ENCODE results near the gene MOB3B.

MOB3B gene

GRCh38 chr9:27514551-27514950 is 15.1 kb downstream of the MOB3B start:
- TF ChIP-seq, protein P1, sequence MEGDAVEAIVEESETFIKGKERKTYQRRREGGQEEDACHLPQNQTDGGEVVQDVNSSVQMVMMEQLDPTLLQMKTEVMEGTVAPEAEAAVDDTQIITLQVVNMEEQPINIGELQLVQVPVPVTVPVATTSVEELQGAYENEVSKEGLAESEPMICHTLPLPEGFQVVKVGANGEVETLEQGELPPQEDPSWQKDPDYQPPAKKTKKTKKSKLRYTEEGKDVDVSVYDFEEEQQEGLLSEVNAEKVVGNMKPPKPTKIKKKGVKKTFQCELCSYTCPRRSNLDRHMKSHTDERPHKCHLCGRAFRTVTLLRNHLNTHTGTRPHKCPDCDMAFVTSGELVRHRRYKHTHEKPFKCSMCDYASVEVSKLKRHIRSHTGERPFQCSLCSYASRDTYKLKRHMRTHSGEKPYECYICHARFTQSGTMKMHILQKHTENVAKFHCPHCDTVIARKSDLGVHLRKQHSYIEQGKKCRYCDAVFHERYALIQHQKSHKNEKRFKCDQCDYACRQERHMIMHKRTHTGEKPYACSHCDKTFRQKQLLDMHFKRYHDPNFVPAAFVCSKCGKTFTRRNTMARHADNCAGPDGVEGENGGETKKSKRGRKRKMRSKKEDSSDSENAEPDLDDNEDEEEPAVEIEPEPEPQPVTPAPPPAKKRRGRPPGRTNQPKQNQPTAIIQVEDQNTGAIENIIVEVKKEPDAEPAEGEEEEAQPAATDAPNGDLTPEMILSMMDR (IDR thresholded peaks at IDR 0.05; ENCODE audit: low read depth, low read length, missing control alignments) = no peak
- no peaks in the 10 kb centered on the region for H3K27me3 ChIP-seq (replicated peaks)

DNA sequence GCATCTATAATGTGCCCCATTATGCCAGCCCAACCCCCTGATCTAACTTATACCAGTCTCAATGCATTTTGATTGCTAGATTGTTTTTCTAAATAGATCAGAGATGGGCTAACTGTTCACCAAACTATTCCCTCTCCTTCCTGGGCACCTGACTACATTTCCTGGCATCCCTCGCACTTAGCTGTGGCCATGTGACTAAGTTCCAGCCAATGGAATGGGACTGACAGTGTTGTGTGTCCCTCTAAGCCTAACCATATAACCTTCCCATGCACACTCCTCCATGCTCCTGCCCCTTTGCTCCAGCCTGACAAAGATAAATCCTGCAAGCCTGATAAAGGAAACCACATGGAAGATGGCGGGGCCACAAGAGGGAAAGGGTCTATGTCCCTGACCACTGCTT is 17.8 kb downstream of the MOB3B start:
- no peak for DNase-seq
- in situ Hi-C loops (cut with HindIII; ENCODE audit: low pct_ligation_motif_present, low sequenced_read_pairs) = loop anchor here (25.0 kb wide), 1 partner anchor 174 kb away; no protein-coding TSS in a partner anchor

More at GRCh38 chr9:27514551-27514950, 15.1 kb downstream of the MOB3B start:
- no peak for DNase-seq
- in situ Hi-C loops (cut with HindIII; ENCODE audit: low pct_ligation_motif_present, low sequenced_read_pairs) = loop anchor here (25.0 kb wide), 1 partner anchor 177 kb away; no protein-coding TSS in a partner anchor
- Histone ChIP-seq H3K27ac (no peak overlapping the region), H3K4me3 (ENCODE audit: low read depth, low read length) (no peak overlapping the region), H3K36me3 (replicated peaks) (no peaks in the 10 kb centered on the region)

DNA sequence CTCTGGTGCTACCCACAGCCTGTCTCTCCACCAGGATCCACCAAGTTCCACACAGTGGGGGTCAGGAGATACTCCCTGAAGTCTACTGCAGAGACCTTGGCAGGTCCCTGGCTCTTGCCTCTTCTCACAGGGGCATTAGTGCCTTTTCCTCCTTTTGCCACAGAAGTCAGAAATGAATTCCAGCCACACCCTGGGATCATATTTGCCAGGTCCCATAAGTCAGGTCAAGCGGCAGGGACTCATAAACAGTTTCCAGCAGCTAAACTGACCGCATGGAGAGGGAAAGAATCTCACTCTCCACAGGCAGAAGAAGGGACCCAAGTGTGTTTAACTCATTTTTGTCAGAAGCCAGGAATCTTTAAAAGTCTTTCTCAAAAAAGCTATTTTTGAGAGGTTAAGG is 18.8 kb downstream of the MOB3B start:
- H3K36me3 ChIP-seq (replicated peaks) = no peaks in the 10 kb centered on the region
- H3K4me3 ChIP-seq (ENCODE audit: low read depth, low read length) = no peak overlapping the region
- H3K27me3 ChIP-seq (replicated peaks) = no peaks in the 10 kb centered on the region
- TF ChIP-seq, protein P1 (IDR thresholded peaks at IDR 0.05; ENCODE audit: low read depth, low read length, missing control alignments) = no peak
- no peak for DNase-seq
- in situ Hi-C loops (cut with HindIII; ENCODE audit: low pct_ligation_motif_present, low sequenced_read_pairs) = loop anchor here (25.0 kb wide), 1 partner anchor 173 kb away; no protein-coding TSS in a partner anchor
- no peak overlapping the region for H3K27ac ChIP-seq

More for the DNA sequence above, 17.8 kb downstream of the MOB3B start:
- no peak overlapping the region for H3K27ac ChIP-seq
- no peak overlapping the region for H3K4me3 ChIP-seq (ENCODE audit: low read depth, low read length)
- H3K27me3 ChIP-seq (replicated peaks) = no peaks in the 10 kb centered on the region
- H3K36me3 ChIP-seq (replicated peaks) = no peaks in the 10 kb centered on the region
- TF ChIP-seq, protein P1 (IDR thresholded peaks at IDR 0.05; ENCODE audit: low read depth, low read length, missing control alignments) = no peak

- Histone ChIP-seq H3K27me3 (replicated peaks) (no peaks in the 10 kb centered on the region), H3K27ac (no peak overlapping the region), H3K4me3 (ENCODE audit: low read depth, low read length) (no peak overlapping the region), H3K36me3 (replicated peaks) (no peaks in the 10 kb centered on the region)
- DNase-seq = no peak
- in situ Hi-C loops (cut with HindIII; ENCODE audit: low pct_ligation_motif_present, low sequenced_read_pairs) = loop anchor here (25.0 kb wide), 1 partner anchor 170 kb away; no protein-coding TSS in a partner anchor
- TF ChIP-seq, protein P1 (IDR thresholded peaks at IDR 0.05; ENCODE audit: low read depth, low read length, missing control alignments) = no peak
Measured at GRCh38 chr9:27506981-27507380, 22.6 kb downstream of the MOB3B start.

DNA sequence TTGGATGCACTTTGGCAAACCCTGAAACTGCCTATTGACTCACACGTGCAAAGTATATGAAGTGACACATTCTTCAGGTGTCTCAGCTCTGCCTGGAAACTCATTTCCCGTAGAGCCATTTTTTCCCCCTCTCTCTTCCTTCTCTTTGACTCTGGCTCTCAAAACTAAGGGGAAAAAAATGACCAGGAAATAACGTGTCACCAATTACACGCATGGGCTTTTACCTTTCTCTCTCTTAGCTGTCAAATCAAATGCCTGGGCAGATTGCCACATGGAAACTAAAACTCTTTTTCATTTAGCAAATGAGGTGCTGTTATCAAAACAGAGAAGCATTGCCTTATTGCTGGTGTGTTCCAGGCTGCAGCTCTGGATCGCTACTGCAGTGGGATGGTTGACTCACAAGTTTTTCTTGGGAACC is 23.9 kb downstream of the MOB3B start:
- DNase-seq = no peak
- TF ChIP-seq, protein P1 (IDR thresholded peaks at IDR 0.05; ENCODE audit: low read depth, low read length, missing control alignments) = no peak
- no peak overlapping the region for H3K27ac ChIP-seq
- H3K4me3 ChIP-seq (ENCODE audit: low read depth, low read length) = no peak overlapping the region
- H3K27me3 ChIP-seq (replicated peaks) = no peaks in the 10 kb centered on the region
- in situ Hi-C loops (cut with HindIII; ENCODE audit: low pct_ligation_motif_present, low sequenced_read_pairs) = loop anchor here (25.0 kb wide), 1 partner anchor 168 kb away; no protein-coding TSS in a partner anchor
- no peaks in the 10 kb centered on the region for H3K36me3 ChIP-seq (replicated peaks)

DNA sequence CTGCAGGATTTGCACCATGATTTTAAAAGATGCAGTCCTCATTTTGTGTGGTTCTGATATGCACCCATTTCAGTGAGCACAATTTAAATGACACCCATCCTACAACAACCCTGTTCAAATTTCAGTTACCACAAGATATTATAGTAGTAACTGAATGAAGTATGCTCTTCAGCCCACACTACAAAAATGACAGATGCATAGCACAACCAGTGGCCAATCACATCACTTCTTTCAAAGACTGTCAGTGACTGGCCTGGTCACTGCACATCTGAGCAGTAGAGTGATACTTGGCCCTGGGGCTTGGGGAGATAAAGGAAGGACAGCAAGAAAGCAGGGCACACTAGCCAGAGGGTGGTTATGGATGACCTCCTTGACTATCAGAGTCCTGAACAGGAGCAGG is 25.4 kb downstream of the MOB3B start:
- TF ChIP-seq, protein P1 (IDR thresholded peaks at IDR 0.05; ENCODE audit: low read depth, low read length, missing control alignments) = no peak
- in situ Hi-C loops (cut with HindIII; ENCODE audit: low pct_ligation_motif_present, low sequenced_read_pairs) = loop anchor here (25.0 kb wide), 1 partner anchor 167 kb away; no protein-coding TSS in a partner anchor
- Histone ChIP-seq H3K4me3 (ENCODE audit: low read depth, low read length) (no peak overlapping the region), H3K27ac (no peak overlapping the region), H3K36me3 (replicated peaks) (no peaks in the 10 kb centered on the region), H3K27me3 (replicated peaks) (no peaks in the 10 kb centered on the region)
- DNase-seq = no peak

Data from brain microvascular endothelial cell (primary cell).